ENCODE results near the gene GSS.

GSS gene

DNA sequence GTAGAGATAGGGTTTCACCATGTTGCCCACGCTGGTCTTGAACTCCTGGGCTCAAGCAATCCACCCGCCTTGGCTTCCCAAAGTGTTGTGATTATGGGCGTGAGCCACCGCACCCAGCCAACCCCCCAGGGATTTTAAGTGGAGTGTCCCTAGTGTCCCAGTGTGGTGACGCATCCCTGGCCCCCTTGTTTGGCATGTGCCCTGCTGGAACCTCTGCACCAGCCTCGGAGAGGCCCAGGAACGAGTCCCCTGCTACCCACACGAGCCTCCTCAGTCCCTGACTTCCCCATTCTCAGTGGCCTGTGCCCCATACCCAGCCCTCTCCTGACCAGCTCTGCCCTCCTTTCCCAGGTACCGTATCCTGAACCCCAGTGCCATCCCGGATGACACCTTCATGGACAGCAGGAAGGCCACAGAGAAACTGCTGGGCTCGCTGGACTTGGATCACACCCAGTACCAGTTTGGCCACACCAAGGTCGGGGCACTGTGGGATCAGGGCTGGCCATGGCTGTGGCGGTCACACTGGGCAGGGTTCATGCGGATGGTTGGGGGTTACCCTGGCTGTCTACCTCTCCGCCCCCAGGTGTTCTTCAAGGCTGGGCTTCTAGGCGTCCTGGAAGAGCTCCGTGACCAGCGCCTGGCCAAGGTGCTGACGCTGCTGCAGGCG lies 37.3 kb upstream of the GSS start:
- DNase-seq: no peak

DNA sequence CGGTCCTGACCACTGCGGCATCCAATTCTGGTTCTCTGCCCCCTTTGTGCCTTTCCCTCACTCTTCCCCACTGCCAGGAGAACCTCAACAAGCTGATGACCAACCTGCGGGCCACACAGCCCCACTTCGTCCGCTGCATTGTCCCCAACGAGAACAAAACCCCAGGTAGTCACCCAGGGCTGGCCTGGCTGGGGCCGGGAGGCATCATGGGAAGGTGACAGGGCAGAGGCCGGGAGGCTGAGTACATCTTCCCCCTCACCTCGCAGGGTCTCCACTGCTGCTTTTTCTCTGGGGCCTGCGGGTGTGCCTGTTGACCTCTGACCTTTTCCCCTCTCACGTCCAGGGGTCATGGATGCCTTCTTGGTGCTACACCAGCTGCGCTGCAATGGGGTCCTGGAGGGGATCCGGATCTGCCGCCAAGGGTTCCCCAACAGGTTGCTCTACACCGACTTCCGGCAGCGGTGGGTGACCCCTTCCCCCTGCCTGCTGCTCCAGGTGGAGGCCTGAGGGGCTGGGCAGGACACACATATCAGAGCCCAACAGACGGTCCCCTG lies 35.1 kb upstream of the GSS start:
- no peak for DNase-seq

DNA sequence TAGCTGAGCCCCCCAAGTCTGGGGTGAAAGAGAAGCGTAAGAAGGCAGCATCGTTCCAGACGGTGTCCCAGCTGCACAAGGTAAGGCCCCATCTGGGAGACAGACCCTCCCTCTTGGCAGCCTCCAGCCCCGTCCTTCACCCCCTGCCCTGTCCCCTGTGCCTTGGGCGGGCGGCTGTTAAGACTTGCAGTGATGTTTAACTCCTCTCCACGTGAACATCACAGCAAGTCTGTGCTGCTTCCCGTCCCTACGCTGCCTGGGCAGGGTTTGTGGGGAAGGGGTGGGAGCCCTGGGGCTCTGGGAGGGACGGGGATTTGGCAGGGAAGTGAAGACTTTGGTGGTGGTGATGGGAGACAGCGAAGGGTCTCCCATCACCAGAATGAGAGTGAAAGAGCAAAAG lies 34.6 kb upstream of the GSS start:
- no peak for DNase-seq

DNA sequence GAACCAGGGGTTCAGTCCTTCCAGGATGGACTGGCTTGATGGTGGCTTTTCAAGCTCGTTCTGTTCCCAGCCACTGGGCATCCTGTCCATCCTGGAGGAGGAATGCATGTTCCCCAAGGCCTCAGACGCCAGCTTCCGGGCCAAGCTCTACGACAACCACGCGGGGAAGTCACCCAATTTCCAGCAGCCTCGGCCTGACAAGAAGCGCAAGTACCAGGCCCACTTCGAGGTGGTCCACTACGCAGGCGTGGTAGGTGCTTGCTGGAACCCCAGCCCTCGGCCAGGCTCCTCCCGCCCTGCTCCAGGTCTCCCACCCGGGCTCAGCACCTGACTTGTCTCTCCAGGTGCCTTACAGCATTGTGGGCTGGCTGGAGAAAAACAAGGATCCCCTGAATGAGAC lies 34.1 kb upstream of the GSS start:
- DNase-seq: no peak

DNA sequence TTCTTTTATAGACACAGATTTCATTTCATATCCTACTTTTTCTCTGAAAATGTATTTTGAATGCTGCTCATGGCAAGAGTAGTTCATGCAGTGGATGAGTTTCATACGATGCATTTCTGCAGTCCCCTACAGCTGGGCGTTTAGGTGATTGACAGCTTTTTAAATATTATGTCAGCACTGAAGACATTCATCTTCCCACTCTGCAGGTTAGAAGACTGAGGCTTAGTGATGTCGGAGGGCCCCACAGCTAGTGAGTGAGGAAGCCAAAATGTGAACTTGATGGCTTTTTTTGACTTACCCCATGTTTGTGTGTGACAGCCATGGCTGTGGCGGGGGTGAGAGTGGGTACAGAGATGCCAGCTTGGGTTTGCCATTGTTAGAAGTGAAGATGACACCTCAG lies 33.5 kb upstream of the GSS start:
- no peak for DNase-seq

DNA sequence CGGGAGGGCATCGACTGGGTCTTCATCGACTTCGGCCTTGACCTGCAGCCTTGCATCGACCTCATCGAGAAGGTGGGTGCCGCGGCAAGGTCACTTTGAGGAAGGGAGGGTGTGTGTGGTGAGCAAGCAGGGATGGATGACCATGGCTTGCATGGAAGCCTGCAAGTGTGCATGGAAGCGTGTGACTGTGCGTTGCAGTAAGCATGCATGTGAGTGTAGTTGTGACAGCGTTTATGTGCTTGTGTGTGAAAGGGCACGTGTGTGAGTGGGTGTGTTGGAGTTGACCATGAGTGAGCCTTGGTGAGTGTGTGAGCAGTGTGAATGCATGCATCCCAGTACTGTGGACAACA lies 32.6 kb upstream of the GSS start:
- no peak for DNase-seq

DNA sequence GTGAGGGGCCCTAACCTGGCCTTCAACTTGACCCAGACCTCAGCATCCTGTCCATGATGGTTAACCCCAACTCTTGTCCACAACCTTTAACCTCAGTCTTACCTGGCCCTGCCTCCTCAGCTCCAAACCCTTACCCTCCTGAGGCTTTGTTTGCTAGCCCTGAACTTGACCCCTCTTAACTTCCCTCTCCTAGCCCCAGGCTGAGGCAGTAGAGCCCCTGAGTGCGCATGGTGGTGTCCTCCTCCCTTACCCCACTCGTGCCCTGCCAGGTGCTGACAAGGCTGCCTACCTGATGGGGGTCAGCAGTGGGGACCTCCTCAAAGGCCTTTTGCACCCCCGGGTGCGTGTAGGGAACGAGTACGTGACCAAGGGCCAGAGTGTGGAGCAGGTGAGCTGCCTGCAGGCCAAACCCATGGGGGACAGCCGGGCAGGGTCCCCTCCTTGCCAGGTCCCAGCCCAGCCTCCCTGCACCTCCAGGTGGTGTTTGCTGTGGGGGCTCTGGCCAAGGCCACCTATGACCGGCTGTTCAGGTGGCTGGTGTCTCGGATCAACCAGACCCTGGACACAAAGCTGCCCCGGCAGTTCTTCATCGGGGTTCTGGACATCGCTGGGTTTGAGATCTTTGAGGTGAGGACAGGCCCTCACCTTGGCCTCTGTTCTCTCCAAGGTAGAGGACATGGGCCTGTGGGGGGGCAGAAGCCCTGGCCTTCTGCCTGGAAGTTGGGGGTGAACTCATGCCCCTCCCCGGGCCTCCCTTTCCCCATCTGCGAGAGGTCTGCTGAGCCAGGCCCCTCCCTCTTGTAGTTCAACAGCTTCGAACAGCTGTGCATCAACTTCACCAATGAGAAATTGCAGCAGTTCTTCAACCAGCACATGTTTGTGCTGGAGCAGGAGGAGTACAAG lies 31.9 kb upstream of the GSS start:
- DNase-seq: no peak

DNA sequence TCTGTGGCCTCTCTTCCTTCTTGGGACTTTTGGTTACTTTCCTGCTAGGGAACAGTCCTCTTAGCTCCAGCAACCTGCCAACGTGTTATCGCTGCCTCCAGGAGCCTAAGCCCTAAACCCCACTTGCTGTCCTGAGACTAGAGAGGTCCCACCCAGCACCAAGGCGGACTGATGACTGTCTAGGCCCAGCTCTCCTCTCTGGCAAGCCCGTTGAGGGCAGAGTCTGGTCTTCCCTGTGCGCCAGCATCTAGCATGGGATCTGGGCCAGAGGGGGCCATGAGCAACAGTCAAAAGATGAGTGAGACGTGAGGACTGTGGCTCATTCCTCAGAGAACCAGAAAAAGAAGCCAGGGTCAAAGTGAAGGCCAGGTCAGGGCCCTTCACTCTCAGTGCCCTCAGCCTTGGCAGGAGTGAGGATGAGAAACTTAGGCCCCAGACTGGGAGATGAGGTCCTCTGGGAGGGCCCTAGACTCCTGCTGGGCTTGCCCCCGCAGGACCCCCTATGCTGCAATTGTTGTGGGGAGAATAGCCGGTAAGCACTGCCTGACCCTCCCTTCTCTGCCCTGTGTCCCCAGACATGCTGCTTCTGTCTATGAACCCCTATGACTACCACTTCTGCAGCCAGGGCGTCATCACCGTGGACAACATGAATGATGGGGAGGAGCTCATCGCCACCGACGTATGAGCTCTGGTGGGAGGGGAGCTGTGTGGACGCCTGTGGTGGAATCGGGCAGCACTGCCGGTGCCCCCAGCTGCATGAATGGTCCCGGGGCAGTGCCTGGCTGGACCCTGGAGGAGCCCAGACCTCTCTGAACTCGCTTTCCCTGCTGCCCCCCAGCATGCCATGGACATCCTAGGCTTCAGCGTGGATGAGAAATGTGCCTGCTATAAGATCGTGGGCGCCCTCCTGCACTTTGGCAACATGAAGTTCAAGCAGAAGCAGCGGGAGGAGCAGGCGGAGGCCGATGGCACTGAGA lies 31.0 kb upstream of the GSS start:
- DNase-seq: no peak

DNA sequence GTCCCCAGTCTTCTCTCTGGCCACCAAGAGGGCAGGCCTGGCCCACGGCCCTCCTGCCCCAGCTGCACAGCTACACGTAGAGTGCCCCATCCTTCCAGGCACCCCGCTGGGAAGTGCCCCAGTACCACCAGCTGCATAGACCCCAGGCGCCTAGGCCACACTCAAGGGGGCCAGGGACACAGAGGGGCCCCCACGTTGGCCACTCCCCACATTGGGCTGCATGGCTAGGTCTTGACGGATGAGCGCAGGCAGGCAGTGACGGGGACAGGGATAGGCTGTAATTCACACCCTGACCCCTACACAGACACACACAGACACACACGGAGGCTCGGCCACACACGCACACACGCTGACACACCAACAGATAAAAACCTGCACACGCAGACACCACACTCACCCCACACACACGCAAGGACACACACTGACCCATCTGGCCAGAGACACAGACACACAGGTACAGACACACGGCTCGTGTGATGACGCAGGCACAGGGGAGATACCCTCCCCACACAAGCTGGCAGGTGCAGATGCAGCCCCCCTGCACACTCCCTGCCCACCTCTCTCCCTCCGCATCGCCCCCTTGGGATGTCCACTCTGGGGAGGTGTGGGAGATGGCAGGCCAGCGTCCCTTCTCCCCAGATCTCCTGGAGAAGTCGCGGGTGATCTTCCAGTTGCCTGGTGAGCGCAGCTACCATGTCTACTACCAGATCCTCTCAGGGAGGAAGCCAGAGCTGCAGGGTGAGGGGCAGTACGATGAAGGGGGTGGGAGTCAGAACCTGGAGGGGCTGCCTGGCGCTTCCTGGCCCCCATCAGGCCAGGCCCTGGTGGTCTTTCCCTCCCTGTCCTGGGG lies 30.1 kb upstream of the GSS start:
- DNase-seq: no peak

DNA sequence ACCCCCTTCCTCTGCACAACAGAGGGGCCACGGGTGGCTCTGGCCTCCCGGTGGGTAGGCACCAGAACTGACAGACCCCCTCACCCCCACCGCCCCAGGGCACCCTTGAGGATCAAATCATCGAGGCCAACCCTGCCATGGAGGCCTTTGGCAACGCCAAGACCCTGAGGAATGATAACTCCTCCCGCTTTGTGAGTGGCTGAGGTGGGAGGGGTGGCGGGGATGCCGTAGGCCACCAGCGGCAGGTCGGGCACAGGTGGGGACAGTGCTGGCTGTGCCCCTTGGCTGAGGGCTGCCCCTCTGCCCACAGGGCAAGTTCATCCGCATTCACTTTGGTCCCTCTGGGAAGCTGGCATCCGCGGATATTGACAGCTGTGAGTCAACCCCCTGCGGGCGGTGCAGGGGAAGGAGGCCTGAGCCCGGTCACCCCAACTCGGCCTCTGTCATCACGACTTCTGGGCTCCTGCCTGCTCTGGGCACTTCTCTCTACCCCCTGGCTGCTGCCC lies 29.2 kb upstream of the GSS start:
- no peak for DNase-seq

DNA sequence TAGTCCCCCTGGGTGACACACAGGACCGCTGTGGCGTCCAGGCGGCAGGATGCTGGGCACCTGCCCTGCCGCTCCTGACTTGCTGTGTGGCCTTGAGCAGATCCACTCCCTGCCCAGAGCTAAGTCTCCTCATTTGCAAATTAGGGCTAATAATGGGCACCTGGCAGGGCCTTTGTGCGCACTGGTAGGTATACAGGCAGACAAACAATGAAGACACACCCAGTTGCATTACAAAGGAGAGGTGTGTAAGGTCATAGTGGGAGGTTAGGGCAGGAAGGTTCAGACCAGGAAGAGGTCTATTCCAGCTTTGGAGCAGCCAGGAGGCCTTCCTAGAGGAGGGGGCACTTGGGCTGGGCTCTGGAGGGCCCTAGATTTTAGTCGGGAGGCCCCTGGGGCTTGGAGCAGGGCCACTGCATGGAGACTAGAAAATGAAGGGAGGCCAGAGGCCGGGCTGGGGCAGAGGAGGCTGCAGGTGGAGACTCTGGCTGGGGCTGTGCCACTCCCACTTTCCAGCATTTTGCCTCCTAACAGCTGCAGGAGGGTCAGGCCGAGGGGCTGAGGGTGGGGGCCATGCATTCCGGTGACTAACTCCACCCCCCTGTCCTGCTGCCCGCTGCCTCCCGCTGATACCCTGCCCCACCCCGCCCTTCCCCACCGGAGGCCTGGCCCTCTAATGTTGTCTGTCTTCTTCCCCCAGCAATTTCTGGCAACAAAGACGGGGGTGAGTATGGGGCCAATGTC lies 28.6 kb upstream of the GSS start:
- DNase-seq: no peak

DNA sequence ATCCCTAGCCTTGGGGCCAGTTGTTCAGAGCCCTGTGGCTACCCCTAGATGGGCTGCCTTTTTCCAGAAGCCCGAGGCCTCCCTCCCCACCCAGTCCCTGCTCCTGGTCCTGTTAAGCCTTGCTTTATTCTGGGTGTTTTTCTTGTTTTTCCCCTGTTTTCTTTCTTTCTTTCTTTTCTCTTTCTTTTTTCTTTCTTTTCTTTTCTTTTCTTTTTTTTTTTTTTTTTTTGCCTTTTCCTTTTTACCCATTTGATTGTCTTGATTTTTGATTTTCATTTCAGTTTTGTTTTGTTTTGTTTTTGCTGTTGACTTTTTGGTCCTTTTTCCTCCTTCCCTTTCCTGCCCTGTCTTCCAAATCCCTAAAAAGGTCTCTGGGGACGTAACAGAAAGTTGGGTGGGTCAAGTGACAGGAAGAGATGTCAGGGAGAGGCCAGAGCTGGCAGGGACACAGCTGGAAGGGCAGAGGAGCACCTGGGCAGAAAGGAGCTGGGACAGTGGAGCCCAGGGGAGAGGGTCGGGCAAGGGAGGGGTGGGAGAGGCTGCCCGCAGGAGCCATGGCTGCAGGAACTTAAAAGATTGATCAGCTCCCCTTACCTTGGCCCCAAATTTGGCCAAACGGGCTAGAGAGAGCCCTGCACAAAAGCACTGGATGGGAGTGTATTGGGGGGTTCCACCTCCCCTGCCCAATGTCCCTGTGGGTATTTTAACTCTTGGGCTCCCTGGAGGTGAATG lies 27.6 kb upstream of the GSS start:
- no peak for DNase-seq

DNA sequence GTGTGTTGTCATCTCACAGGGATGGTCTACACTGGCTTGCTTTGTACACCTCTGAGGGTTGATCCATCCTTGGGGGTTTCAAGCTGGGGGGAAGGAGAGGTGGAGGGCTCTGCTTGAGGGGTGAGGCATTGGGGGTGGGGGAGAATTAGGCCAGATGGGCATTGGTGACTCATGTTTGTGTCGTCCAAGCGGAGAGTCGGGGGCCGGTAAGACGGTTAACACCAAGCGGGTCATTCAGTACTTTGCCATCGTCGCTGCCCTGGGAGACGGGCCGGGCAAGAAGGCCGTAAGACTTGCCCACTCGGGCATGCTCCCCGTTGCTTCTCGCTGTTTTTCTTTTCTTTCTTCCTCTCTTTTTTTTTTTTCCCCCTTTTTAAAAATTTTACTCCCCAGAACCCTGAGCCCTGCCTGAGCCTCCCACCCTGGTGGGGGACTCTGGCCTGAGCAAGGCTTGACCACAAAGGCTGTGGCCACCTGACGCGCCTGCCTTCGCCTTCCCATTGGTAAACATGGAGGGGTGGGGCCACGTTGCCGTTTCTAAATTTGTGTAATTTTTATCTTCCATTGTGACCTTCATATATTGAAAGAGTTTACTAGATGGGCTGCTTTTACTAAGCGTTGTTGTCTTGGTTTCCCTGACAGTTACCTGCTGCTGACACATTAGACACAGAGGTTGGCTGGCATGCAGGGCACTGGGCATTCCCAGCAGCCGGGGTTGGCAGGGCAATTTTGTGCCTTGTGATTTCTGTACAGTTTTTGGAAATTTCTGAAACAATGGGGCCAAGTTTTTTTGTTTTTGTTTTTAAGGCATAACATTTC lies 26.9 kb upstream of the GSS start:
- DNase-seq: no peak

DNA sequence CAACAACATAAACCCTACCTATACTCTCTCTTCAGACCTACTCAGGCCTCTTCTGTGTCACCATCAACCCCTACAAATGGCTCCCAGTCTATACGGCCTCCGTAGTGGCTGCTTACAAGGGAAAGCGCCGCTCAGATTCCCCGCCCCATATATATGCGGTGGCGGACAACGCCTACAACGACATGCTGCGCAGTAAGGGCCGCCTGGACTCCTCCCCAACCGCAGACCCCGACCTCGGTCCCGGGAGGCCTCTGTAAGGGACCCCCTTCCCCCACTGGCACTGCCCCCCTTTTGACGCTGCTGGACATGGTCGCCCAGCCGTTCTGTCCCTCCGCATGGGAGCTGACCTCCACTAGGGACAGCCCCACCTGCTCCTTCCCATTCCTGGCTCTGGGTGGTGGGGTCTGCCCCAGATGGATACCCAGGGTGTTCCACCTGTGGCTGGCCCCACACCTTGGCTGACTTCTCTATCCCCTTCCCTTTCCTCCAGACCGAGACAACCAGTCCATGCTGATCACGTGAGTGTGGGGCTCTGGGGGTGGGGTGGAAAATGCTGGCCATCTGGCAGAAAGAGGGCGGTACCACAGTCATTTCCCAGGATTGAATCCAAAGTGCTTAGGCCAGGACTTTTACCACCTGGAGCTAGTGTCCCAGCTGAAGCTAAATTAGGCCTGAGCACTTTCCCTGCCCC lies 25.1 kb upstream of the GSS start:
- no peak for DNase-seq

DNA sequence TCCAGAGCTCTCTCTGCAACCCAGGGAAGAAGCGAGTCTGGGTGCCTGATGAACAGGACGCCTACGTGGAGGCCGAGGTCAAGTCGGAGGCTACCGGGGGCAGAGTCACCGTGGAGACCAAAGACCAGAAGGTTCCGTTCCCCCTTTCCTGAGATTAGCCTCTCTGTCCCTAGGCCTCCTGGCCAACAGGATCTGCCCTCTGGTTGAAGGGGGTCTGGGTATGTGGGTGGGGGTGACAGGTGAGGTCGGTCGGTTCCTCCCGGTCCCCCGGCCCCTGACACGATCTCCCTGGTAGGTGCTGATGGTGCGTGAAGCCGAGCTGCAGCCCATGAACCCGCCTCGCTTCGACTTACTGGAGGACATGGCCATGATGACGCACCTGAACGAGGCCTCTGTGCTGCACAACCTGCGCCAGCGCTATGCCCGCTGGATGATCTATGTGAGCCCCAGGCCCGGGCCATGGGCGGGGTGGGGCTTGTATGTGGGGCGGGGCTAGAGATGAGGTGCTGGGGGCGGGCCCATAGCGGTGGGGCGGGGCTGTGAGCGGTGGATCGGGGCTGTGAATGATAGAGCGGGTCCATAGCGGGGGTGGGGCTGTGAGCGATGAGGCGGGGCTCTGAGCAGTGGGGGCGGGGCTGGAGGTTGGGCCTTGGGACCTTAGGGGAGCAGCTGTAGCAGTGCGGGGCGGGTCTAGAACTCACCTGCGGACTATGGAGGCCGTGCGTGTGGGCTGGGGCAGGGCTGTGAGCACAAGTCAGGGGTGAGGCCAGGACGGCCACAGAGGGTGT lies 24.0 kb upstream of the GSS start:
- DNase-seq: no peak

DNA sequence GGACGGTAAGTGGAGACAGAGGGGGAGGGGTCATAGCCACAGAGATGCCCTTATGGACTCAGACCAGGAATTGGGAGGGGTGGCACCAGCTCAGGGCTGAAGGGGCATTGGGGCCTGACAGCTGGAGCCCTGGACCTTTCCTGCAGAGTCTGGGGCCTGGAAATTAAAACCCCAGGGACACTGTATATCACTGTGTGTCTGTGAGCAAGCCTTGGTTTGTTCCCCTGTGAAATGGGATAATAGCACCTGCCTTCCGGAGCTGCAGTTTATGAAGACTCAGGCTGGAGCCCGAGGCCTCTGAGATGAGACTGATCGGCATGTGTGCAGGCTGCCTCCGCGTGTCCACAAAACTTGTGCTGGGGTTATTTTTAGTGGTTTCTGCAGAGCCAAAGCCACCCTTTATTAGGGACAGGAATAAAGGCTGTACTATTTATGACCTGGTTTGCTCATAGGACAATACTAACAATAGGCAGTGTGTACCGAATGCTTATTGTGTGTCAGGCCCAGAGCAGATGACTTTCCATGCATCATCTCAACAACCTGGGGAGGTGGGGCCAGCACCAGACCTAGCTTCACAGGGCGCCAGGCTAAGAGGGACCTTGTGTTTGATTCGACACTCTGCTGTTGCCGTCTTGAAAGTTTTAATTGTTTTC lies 22.6 kb upstream of the GSS start:
- DNase-seq: no peak

DNA sequence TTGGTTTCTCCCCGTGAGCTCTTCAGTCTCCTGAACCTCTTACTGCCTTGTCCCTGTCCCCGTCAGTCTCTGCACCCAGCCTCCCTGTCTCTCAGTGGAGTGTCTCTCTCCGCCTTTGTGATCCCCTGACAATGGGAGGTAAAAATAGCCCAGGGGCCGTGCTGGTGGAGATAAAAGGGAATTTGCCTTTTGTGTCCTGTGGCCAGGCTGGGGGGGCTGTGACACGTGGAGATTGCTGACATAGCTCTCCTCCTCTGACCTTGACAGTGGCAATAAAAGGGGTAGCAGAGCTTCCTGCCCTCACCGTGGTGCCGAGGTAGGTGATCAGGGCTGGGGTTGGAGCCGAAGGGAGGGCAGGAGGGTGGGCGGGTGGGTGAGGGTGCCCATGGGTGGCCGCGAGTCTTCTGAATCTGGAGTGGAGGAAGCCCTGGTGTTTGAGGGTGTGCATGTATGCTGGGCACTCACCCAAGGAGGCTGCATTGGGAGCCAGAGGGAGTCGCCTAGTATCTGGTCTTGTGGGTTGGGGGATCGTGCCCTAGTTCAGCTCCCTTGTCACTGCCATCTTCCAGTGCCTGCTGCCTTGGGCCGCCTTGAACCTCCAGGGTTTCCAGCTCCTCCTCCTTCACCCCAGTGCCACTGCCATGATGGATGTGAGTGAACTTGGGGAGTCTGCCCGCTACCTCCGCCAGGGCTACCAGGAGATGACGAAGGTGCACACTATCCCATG lies 21.9 kb upstream of the GSS start:
- DNase-seq: no peak

Measured in bone marrow (tissue), 2 donors.